Activated CD8-positive, alpha-beta T cell treated with anti-CD3 and anti-CD28 coated beads, Interleukin-2, amount 10 ng/mL, durations not matched to agents 7 days and 5 days (primary cell): ENCODE results near the gene MACROD2. TPM values are rescaled to one million over a fixed set of nuclear protein-coding genes. Genes with fewer than 3 reads are reported as not detected.
"Not testable (repeated sequence)": the region's sequence is repeated elsewhere in the genome, so short reads cannot be mapped to it uniquely, and the experiment has no call there.

Source experiments
- ATAC-seq: fragments of 150-1000 bp; cut with Tn5 transposase; one replicate; pipeline ENCODE4 v1.10.0; 2021; ENCODE audit warnings: moderate library complexity
- CTCF ChIA-PET: fragments of 350-600 bp; sonication (Branson Sonifier 250); formaldehyde crosslinking; loops from one replicate; lab custom pipeline; 2021; ENCODE audit warnings: antibody characterized with exemption; lab: Charles Lee
- POLR2A ChIA-PET: fragments of 350-600 bp; sonication (Branson Sonifier 250); formaldehyde crosslinking; loops from one replicate; lab custom pipeline; 2021; ENCODE audit warnings: antibody characterized with exemption; lab: Charles Lee
- DNase-seq: peaks from one replicate; pipeline ENCODE4 v3.0.0-alpha.2; 2020
- H3K27ac Mint-ChIP-seq: one replicate; pipeline ENCODE4 v1.8.0; 2021; ENCODE audit warnings: mild to moderate bottlenecking, mixed read lengths
- H3K27me3 Mint-ChIP-seq: one replicate; pipeline ENCODE4 v1.8.0; 2021; ENCODE audit warnings: low read depth, mixed read lengths
- H3K36me3 Mint-ChIP-seq: one replicate; pipeline ENCODE4 v1.8.0; 2021; ENCODE audit warnings: low read depth, mixed read lengths
- H3K4me1 Mint-ChIP-seq: one replicate; pipeline ENCODE4 v1.8.0; 2021; ENCODE audit warnings: low read depth, mixed read lengths
- H3K4me3 Mint-ChIP-seq: one replicate; pipeline ENCODE4 v1.8.0; 2021; ENCODE audit warnings: mild to moderate bottlenecking, mixed read lengths
- H3K9me3 Mint-ChIP-seq: one replicate; pipeline ENCODE4 v1.8.0; 2022; ENCODE audit warnings: mixed read lengths; ENCODE audit not compliant: insufficient read depth
- total RNA-seq, 2 experiments: library from RNA; stranded (reverse); gene quantifications; one replicate each; pipeline ENCODE4 v1.2.3, GENCODE V29; 2021

MACROD2 gene
- total RNA-seq, 2 experiments from 2014 or later, result 0.08 TPM; not detected in 1

GRCh38 chr20:15346657-15347280, 1351.5 kb downstream of the MACROD2 start:
- CTCF ChIA-PET, result no interaction called here

DNA sequence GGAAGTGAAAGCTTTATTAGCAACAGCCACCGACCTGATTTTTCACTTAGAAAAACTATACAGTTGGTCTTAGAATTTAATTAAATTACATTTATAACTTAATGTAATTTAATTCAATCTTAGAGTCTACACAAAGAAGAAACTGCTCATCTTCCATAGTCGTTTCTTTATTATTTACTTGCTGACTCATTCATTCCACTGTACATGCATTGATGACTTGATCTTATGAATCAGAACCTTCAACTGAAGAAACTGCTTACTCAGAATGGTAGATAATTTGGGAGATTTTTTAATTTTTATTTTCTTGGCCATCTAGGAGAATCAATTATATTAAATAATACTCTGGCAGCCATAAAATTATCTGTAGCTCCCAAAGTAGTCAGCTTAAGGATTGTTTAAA, 1363.7 kb downstream of the MACROD2 start:
- no peaks in the 10 kb centered on the region for H3K36me3 Mint-ChIP-seq
- DNase-seq, result no peak
- H3K4me3 Mint-ChIP-seq, result no peak overlapping the region
- peaks cover 6% of the 10 kb centered on the region for H3K9me3 Mint-ChIP-seq
- H3K27ac Mint-ChIP-seq, result no peak overlapping the region
- ChIA-PET POLR2A (no interaction called here), CTCF (no interaction called here)
- H3K27me3 Mint-ChIP-seq, result no peaks in the 10 kb centered on the region
- no peaks in the 10 kb centered on the region for H3K4me1 Mint-ChIP-seq
- no peak for ATAC-seq

More at GRCh38 chr20:15346657-15347280, 1351.5 kb downstream of the MACROD2 start:
- Mint-ChIP-seq H3K4me1 (no peaks in the 10 kb centered on the region), H3K9me3 (peaks cover 11% of the 10 kb centered on the region), H3K36me3 (no peaks in the 10 kb centered on the region), H3K27ac (no peak overlapping the region), H3K27me3 (no peaks in the 10 kb centered on the region), H3K4me3 (no peak overlapping the region)
- ATAC-seq (no peak), DNase-seq (no peak)
- POLR2A ChIA-PET, result no interaction called here

- no peaks in the 10 kb centered on the region for H3K4me1 Mint-ChIP-seq
- CTCF ChIA-PET, result no interaction called here
- H3K36me3 Mint-ChIP-seq, result no peaks in the 10 kb centered on the region
- POLR2A ChIA-PET, result no interaction called here
- no peak for ATAC-seq
- no peak overlapping the region for H3K4me3 Mint-ChIP-seq
- DNase-seq, result no peak
- no peaks in the 10 kb centered on the region for H3K27me3 Mint-ChIP-seq
- no peak overlapping the region for H3K27ac Mint-ChIP-seq
- no peaks in the 10 kb centered on the region for H3K9me3 Mint-ChIP-seq
These were observed 1367.5 kb downstream of the MACROD2 start for GRCh38 chr20:15362849-15363248.

DNA sequence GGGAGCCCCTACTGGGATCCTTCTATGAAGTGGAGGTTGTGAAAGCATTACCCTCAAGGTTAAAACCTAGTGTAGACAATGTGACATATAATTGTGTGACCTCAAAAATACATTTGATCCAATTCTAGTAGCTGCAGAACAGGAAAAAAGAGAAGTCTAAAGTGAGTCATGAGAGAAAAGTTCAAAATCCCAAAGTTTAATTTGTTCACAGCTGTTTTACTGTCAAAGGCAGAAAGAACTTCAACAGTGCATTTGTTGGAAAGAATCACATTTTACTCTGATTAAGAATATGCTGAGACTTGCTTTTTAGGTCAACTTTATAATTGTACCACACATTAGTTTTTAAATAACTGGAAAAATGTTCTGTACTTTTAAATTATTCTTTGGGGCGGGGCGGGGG, 1369.5 kb downstream of the MACROD2 start:
- Mint-ChIP-seq H3K4me3 (no peak overlapping the region), H3K4me1 (no peaks in the 10 kb centered on the region), H3K9me3 (peaks cover under 1% of the 10 kb centered on the region), H3K27me3 (no peaks in the 10 kb centered on the region), H3K27ac (no peak overlapping the region), H3K36me3 (no peaks in the 10 kb centered on the region)
- ChIA-PET POLR2A (no interaction called here), CTCF (no interaction called here)
- DNase-seq, result no peak
- ATAC-seq, result no peak

DNA sequence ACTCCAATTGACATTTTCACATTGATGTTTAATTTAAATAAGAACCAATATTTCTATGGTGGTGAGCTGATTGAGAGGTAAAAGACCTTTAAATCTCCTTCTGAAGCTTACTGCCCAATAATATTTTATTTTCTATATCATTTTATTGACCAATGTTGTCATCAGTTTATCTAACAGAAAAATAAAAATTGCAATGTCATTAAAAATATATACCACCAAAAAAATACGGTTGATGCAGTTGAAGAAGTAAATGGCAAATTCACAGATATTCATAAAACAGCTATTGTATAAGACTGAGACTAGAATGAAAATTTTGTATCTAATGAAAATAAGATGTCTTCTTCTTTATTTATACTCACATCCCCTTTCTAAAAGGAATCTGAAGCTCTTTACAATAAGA, 1375.1 kb downstream of the MACROD2 start:
- ChIA-PET CTCF (no interaction called here), POLR2A (interaction anchor here (0.6 kb wide), 1 partner anchor 933 kb away, joined by 3 read pairs; no protein-coding TSS in a partner anchor)
- no peaks in the 10 kb centered on the region for H3K27me3 Mint-ChIP-seq
- H3K4me1 Mint-ChIP-seq, result no peaks in the 10 kb centered on the region
- DNase-seq, result no peak
- H3K36me3 Mint-ChIP-seq, result no peaks in the 10 kb centered on the region
- peaks cover 3% of the 10 kb centered on the region for H3K9me3 Mint-ChIP-seq
- ATAC-seq, result no peak
- H3K27ac Mint-ChIP-seq, result no peak overlapping the region
- no peak overlapping the region for H3K4me3 Mint-ChIP-seq

GRCh38 chr20:15374682-15375081, 1379.4 kb downstream of the MACROD2 start:
- H3K36me3 Mint-ChIP-seq, result no peaks in the 10 kb centered on the region
- H3K4me3 Mint-ChIP-seq, result no peak overlapping the region
- H3K27ac Mint-ChIP-seq, result no peak overlapping the region
- POLR2A ChIA-PET, result no interaction called here
- no peak for DNase-seq
- no peak for ATAC-seq
- H3K4me1 Mint-ChIP-seq, result no peaks in the 10 kb centered on the region
- H3K9me3 Mint-ChIP-seq, result peaks cover 3% of the 10 kb centered on the region
- CTCF ChIA-PET, result no interaction called here
- no peaks in the 10 kb centered on the region for H3K27me3 Mint-ChIP-seq

DNA sequence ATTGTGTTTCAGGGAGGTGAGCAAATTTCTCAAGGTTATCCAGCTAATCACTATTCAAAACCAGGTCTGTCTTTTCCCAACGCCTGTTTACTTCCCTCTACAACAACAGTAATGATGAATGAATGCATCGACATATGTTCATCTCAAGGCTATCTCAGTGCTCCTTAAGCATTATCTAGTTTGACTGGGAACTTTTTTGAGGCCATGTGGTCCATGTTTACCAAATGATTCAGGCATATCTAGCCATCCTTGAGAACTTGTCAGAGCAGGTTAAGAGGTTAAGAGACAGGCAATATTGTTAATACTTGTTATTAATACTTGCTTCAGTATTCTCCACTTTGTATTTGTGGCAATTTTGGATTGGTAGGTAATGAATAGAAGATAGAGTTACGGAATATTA, 1380.5 kb downstream of the MACROD2 start:
- no peaks in the 10 kb centered on the region for H3K9me3 Mint-ChIP-seq

GRCh38 chr20:15377603-15378002, 1382.3 kb downstream of the MACROD2 start:
- POLR2A ChIA-PET, H3K9me3 Mint-ChIP-seq, CTCF ChIA-PET, H3K4me1 Mint-ChIP-seq, DNase-seq, H3K4me3 Mint-ChIP-seq, H3K27me3 Mint-ChIP-seq, ATAC-seq, H3K36me3 Mint-ChIP-seq, H3K27ac Mint-ChIP-seq: not testable (repeated sequence)

More for the DNA sequence above, 1380.5 kb downstream of the MACROD2 start:
- H3K27ac Mint-ChIP-seq, result no peak overlapping the region
- CTCF ChIA-PET, result no interaction called here
- H3K27me3 Mint-ChIP-seq, result no peaks in the 10 kb centered on the region
- ATAC-seq (no peak), DNase-seq (no peak)
- POLR2A ChIA-PET, result no interaction called here
- H3K4me1 Mint-ChIP-seq, result no peaks in the 10 kb centered on the region
- H3K4me3 Mint-ChIP-seq, result no peak overlapping the region
- no peaks in the 10 kb centered on the region for H3K36me3 Mint-ChIP-seq

DNA sequence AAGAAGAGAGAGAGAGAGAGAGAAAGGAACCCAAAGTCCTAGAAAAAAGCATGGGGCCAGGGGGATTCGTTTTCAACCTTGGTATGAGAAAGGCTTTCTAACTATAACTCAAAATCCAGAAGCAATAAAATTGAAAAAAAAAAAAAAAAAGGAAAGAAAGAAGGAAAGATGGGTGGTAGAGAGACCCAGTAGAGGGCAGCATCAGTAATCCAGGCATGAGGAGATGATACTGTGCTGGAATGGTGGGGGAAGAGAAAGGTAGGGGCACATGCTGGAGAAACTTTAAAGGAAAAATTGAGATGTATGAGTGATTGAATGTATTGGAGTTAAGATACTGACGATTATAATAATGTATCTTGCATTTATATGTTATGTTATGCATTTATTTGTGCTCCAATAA, 1382.8 kb downstream of the MACROD2 start:
- ATAC-seq (no peak), DNase-seq (no peak)
- ChIA-PET CTCF (no interaction called here), POLR2A (no interaction called here)
- H3K36me3 Mint-ChIP-seq, result no peaks in the 10 kb centered on the region
- no peaks in the 10 kb centered on the region for H3K4me1 Mint-ChIP-seq
- H3K27me3 Mint-ChIP-seq, result no peaks in the 10 kb centered on the region
- no peaks in the 10 kb centered on the region for H3K9me3 Mint-ChIP-seq
- no peak overlapping the region for H3K27ac Mint-ChIP-seq
- no peak overlapping the region for H3K4me3 Mint-ChIP-seq

DNA sequence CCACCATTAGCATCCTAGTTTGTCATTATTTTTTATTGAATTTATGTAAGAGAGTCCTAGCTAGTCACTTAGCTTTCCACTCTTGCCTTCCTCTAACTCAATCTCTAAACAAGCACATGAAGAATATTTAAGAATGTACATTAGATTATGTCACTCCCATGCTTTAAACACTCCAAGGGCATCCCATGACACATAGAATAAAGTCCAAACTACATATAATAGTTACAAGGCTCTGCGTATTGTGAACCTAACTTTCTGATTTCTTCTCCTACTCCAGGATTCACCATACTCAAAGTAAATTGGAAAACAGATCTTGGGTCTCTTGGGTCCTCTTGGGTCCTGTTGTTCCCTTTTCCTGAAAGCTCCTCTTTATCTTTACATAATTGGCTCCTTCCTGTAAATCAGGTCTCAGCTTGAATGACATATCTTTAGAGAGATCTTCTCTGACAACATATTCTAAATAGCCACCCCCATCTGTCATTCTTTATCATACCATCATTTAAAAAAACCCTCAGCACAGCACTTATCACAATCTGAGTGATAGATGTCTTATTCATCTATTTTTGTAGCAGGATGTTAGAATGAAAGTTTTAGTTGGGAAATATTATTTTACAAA, 1384.5 kb downstream of the MACROD2 start:
- no peak overlapping the region for H3K4me3 Mint-ChIP-seq
- no peak for ATAC-seq
- no peaks in the 10 kb centered on the region for H3K4me1 Mint-ChIP-seq
- POLR2A ChIA-PET, result no interaction called here
- CTCF ChIA-PET, result no interaction called here
- H3K36me3 Mint-ChIP-seq, result no peaks in the 10 kb centered on the region
- H3K9me3 Mint-ChIP-seq, result no peaks in the 10 kb centered on the region
- no peaks in the 10 kb centered on the region for H3K27me3 Mint-ChIP-seq
- H3K27ac Mint-ChIP-seq, result no peak overlapping the region
- DNase-seq, result no peak

DNA sequence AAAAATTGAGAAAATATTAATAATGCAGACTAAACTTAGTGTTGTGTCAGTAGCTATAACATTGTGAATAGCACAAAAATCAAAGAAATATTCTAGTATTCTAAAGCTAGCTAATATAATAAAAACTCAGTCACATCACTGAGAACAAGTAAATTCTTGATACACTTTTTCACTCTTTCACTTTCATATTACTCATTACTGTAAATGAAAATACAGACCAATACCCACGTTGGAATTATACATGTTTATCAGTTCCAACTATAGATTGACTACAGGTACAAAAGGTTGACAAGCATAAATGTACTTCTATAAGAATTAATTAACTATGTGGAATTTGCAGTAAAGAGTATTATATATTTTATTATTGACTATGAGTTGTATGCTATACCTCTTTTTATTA, 1385.5 kb downstream of the MACROD2 start:
- ChIA-PET CTCF (no interaction called here), POLR2A (no interaction called here)
- Mint-ChIP-seq H3K27me3 (no peaks in the 10 kb centered on the region), H3K4me1 (no peaks in the 10 kb centered on the region), H3K9me3 (no peaks in the 10 kb centered on the region), H3K27ac (no peak overlapping the region), H3K36me3 (no peaks in the 10 kb centered on the region), H3K4me3 (no peak overlapping the region)
- DNase-seq, result no peak
- ATAC-seq, result no peak

DNA sequence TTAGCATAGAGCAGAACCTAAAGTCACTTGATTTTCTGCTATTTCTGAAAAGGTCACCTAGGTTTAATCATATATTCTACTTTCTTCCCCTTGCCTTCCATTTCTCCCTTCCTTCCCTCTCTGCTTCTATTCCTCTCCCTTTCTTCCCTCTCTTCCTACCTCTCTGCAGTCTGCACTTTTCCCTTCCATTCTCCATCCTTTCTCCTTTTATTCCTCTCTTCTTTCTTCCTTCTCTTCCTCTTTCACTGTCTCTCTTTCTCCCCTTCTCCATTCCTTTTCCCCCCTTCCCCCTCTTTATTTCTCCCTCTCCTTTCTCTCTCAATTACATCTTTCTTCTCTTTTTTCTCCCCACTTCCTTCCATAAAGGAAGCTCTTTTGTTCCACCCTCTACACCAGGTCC, 1391.9 kb downstream of the MACROD2 start:
- Mint-ChIP-seq H3K36me3 (no peaks in the 10 kb centered on the region), H3K27me3 (no peaks in the 10 kb centered on the region), H3K27ac (no peak overlapping the region), H3K4me1 (no peaks in the 10 kb centered on the region), H3K9me3 (no peaks in the 10 kb centered on the region), H3K4me3 (no peak overlapping the region)
- ChIA-PET CTCF (no interaction called here), POLR2A (no interaction called here)
- DNase-seq (no peak), ATAC-seq (no peak)
